Endothelial cell of umbilical vein (primary cell): ENCODE data around the gene ABAT.

Experiments used
- CTCF ChIP-seq, 2 donors: IDR thresholded peaks; 1 replicate in 1 of 2; 2 replicates in 1 of 2; pipeline ENCODE4 v1.5.1; 2011; ENCODE audit warnings: low read length in 2 of 2, mild to moderate bottlenecking in 2 of 2, moderate library complexity in 2 of 2, control low read depth in 1 of 2, inconsistent platforms in 1 of 2, low read depth in 1 of 2; ENCODE audit not compliant: insufficient read depth in 1 of 2; ENCODE audit errors: extremely low read depth in 1 of 2
- POLR2A ChIP-seq: IDR thresholded peaks from 2 replicates; pipeline ENCODE4 v1.6.1; 2012; ENCODE audit warnings: low read depth, mild to moderate bottlenecking, control low read depth, low read length

- no peak for TF ChIP-seq POLR2A
- TF ChIP-seq CTCF (IDR thresholded peaks at IDR 0.05; ENCODE audit: extremely low read depth in 1 of 2, insufficient read depth in 1 of 2, low read depth in 1 of 2, low read length in 2 of 2) = no peak
Measured at GRCh38 chr16:8776129-8776584, 101.7 kb downstream of the ABAT start.
